ENCODE measurements around the gene UBE2G2.
"Not testable (repeated sequence)": the region's sequence is repeated elsewhere in the genome, so short reads cannot be mapped to it uniquely, and the experiment has no call there.

The UBE2G2 gene

GRCh38 chr21:44836349-44836665 is 34.7 kb upstream of the UBE2G2 start:
- no peak for DNase-seq (ENCODE audit: low spot score)

GRCh38 chr21:44835647-44835973 is 34.0 kb upstream of the UBE2G2 start:
- DNase-seq (ENCODE audit: low spot score), result no peak

- DNase-seq (ENCODE audit: low spot score), result no peak
Measured at GRCh38 chr21:44834951-44835646, 33.5 kb upstream of the UBE2G2 start.

- no peak for DNase-seq (ENCODE audit: low spot score)
Measured at GRCh38 chr21:44834231-44834950, 32.8 kb upstream of the UBE2G2 start.

GRCh38 chr21:44833663-44834062 is 32.0 kb upstream of the UBE2G2 start:
- DNase-seq (ENCODE audit: low spot score), result no peak

GRCh38 chr21:44832516-44833255 is 31.1 kb upstream of the UBE2G2 start:
- DNase-seq (ENCODE audit: low spot score), result not testable (repeated sequence)

- no peak for DNase-seq (ENCODE audit: low spot score)
Measured at GRCh38 chr21:44831227-44831860, 29.7 kb upstream of the UBE2G2 start.

- no peak for DNase-seq (ENCODE audit: low spot score)
Measured at GRCh38 chr21:44829507-44830092, 28.0 kb upstream of the UBE2G2 start.

- DNase-seq (ENCODE audit: low spot score), result peak; percentile 35
Measured at GRCh38 chr21:44828362-44829056, 26.9 kb upstream of the UBE2G2 start.

GRCh38 chr21:44823179-44823660 is 21.6 kb upstream of the UBE2G2 start:
- DNase-seq (ENCODE audit: low spot score), result no peak

GRCh38 chr21:44822484-44823178 is 21.0 kb upstream of the UBE2G2 start:
- no peak for DNase-seq (ENCODE audit: low spot score)

- DNase-seq (ENCODE audit: low spot score), result no peak
Measured at GRCh38 chr21:44820851-44821250, 19.2 kb upstream of the UBE2G2 start.

GRCh38 chr21:44819283-44820243 is 17.9 kb upstream of the UBE2G2 start:
- DNase-seq (ENCODE audit: low spot score), result no peak

- DNase-seq (ENCODE audit: low spot score), result no peak
Measured at GRCh38 chr21:44818640-44819011, 17.0 kb upstream of the UBE2G2 start.

GRCh38 chr21:44817914-44818639 is 16.5 kb upstream of the UBE2G2 start, which contains the start of gene SUMO3:
Gene SUMO3 (minus strand): TSS chr21:44818062. CDS start chr21:44817968, 94 bp downstream.
- DNase-seq (ENCODE audit: low spot score), result peak; percentile 75

- DNase-seq (ENCODE audit: low spot score), result peak; percentile 85
Measured at GRCh38 chr21:44817506-44817880, 15.9 kb upstream of the UBE2G2 start.

GRCh38 chr21:44816761-44817505 is 15.3 kb upstream of the UBE2G2 start:
- no peak for DNase-seq (ENCODE audit: low spot score)
